Upper lobe of left lung (tissue), 6 donors: ENCODE results near the gene AMZ1. TPM values are rescaled to one million over a fixed set of nuclear protein-coding genes. Genes with fewer than 3 reads are reported as not detected.

Experiments
- ATAC-seq, 2 donors: fragments of 200-7000 bp; cut with Tn5 transposase; one replicate each; pipeline ENCODE4 v1.9.1; 2022; ENCODE audit warnings: mild to moderate bottlenecking in 2 of 2, moderate library complexity in 2 of 2; ENCODE audit not compliant: low FRiP score in 2 of 2
- DNase-seq, 2 donors: peaks; one replicate each; pipeline ENCODE4 v3.0.0-alpha.2; 2019 to 2020
- H3K27ac ChIP-seq, 4 donors: fragments of 200-600 bp; sonication (generic); one replicate each; pipeline ENCODE4 v1.5.1; 2016 to 2019
- H3K27me3 ChIP-seq, 4 donors: fragments of 200-600 bp; sonication (generic); one replicate each; pipeline ENCODE4 v1.5.1; 2017 to 2019
- H3K36me3 ChIP-seq, 4 donors: fragments of 200-600 bp; sonication (generic); one replicate each; pipeline ENCODE4 v1.5.1; 2016 to 2019
- H3K4me1 ChIP-seq, 4 donors: fragments of 200-600 bp; sonication (generic); one replicate each; pipeline ENCODE4 v1.5.1; 2018 to 2019
- H3K4me3 ChIP-seq, 4 donors: fragments of 200-600 bp; sonication (generic); one replicate each; pipeline ENCODE4 v1.5.1; 2017 to 2019; ENCODE audit warnings: mild to moderate bottlenecking in 2 of 4, moderate library complexity in 1 of 4
- H3K9me3 ChIP-seq, 4 donors: fragments of 200-600 bp; sonication (generic); one replicate each; pipeline ENCODE4 v1.5.1; 2018 to 2019
- CTCF ChIP-seq, 6 experiments: fragments of 450-650 bp in 4 of 6; fragments of 200-600 bp in 2 of 6; sonication (generic) in 2 of 6; IDR thresholded peaks; one replicate each; pipeline ENCODE4 v1.5.1; 2016 to 2019; ENCODE audit warnings: antibody characterized with exemption in 6 of 6
- EP300 ChIP-seq, 4 donors: sonication (generic); formaldehyde crosslinking; IDR thresholded peaks; one replicate each; pipeline ENCODE4 v1.5.1; 2017; ENCODE audit warnings: antibody characterized with exemption in 4 of 4, control low read depth in 2 of 4
- POLR2A ChIP-seq, 4 donors: fragments of 450-650 bp; IDR thresholded peaks; one replicate each; pipeline ENCODE4 v1.5.1; 2016 to 2017; ENCODE audit warnings: antibody characterized with exemption in 4 of 4, mild to moderate bottlenecking in 2 of 4
- POLR2AphosphoS5 ChIP-seq, 2 donors: sonication (generic); formaldehyde crosslinking; IDR thresholded peaks; one replicate each; pipeline ENCODE4 v1.5.1; 2017; ENCODE audit warnings: antibody characterized with exemption in 2 of 2
- WGBS, 2 donors: methylation state at CpG; one replicate each; pipeline ENCODE4 v1.1.5; 2017 to 2018; 5-methylcytosine and 5-hydroxymethylcytosine counted together
- total RNA-seq, 6 donors: library from RNA; depleted of rRNA in 4 of 6; stranded (reverse); fragments of >200 nt in 4 of 6; gene quantifications; one replicate each; pipeline versions ENCODE4 v1.1.0 to v1.2.1, GENCODE V29; 2016 to 2021
- donor health status: DM: no; HTN: no; CAD: no; lungs with moderate emphysema.
- donor health status: DM: no; HTN: yes; CAD: no; lungs with severe emphysema.

Gene AMZ1
- total RNA-seq, 6 donors from 2014 or later = 0.30 to 16.6 (median 5.3) TPM

- Histone ChIP-seq H3K9me3 (no peaks in the 10 kb centered on the region), H3K36me3 (peaks cover 0 to 22% (median 18%) of the 10 kb centered on the region in 4 donors), H3K27me3 (no peaks in the 10 kb centered on the region), H3K4me3 (no peak overlapping the region), H3K4me1 (peaks cover 46 to 66% (median 51%) of the 10 kb centered on the region in 4 donors), H3K27ac (peak overlapping the region in 2 of 4 donors; percentile 24 to 32)
- TF ChIP-seq EP300 (IDR thresholded peaks at IDR 0.05) (no peak), CTCF (IDR thresholded peaks at IDR 0.05) (no peak), POLR2AphosphoS5 (IDR thresholded peaks at IDR 0.05) (no peak), POLR2A (IDR thresholded peaks at IDR 0.05) (no peak)
- ATAC-seq (no peak), DNase-seq (no peak)
- 74 to 100% methylated on average over 1 to 5 of the region's 6 CpGs for WGBS, 2 donors
These were observed 43.8 kb upstream of the AMZ1 start for GRCh38 chr7:2644220-2644561.

GRCh38 chr7:2644562-2645273 lies 43.3 kb upstream of the AMZ1 start:
- DNase-seq = peak in 1 of 2 donors; percentile 73
- Histone ChIP-seq H3K27ac (peak overlapping the region in 3 of 4 donors; percentile 24 to 49 (median 32)), H3K4me1 (peaks cover 46 to 61% (median 49%) of the 10 kb centered on the region in 4 donors), H3K4me3 (peak overlapping the region in 1 of 4 donors; percentile 11), H3K9me3 (no peaks in the 10 kb centered on the region), H3K27me3 (no peaks in the 10 kb centered on the region), H3K36me3 (peaks cover 0 to 27% (median 22%) of the 10 kb centered on the region in 4 donors)
- no peak for ATAC-seq
- TF ChIP-seq EP300 (IDR thresholded peaks at IDR 0.05) (no peak), POLR2AphosphoS5 (IDR thresholded peaks at IDR 0.05) (no peak), CTCF (IDR thresholded peaks at IDR 0.05) (no peak), POLR2A (IDR thresholded peaks at IDR 0.05) (no peak)
- WGBS, 2 donors = 71% methylated on average over 18 of the region's 18 CpGs; no CpG with 5 or more reads in 1 of the 2 donors

GRCh38 chr7:2645274-2645868 lies 42.6 kb upstream of the AMZ1 start:
- TF ChIP-seq POLR2AphosphoS5 (IDR thresholded peaks at IDR 0.05) = no peak
- no peak for TF ChIP-seq EP300 (IDR thresholded peaks at IDR 0.05)
- peaks cover 40 to 54% (median 43%) of the 10 kb centered on the region in 4 donors for H3K4me1 ChIP-seq
- peak overlapping the region in 2 of 4 donors; percentile 32 to 49 for H3K27ac ChIP-seq
- ATAC-seq (no peak), DNase-seq (peak in 1 of 2 donors; percentile 59)
- H3K9me3 ChIP-seq = no peaks in the 10 kb centered on the region
- peak overlapping the region in 1 of 4 donors; percentile 11 for H3K4me3 ChIP-seq
- no peaks in the 10 kb centered on the region for H3K27me3 ChIP-seq
- H3K36me3 ChIP-seq = peaks cover 0 to 31% (median 27%) of the 10 kb centered on the region in 4 donors
- 49 to 57% methylated on average over 3 to 12 of the region's 14 CpGs for WGBS, 2 donors

- Histone ChIP-seq H3K9me3 (no peaks in the 10 kb centered on the region), H3K4me1 (peaks cover 31 to 45% (median 33%) of the 10 kb centered on the region in 4 donors), H3K4me3 (no peak overlapping the region), H3K27ac (no peak overlapping the region), H3K27me3 (no peaks in the 10 kb centered on the region), H3K36me3 (peaks cover 0 to 40% (median 29%) of the 10 kb centered on the region in 4 donors)
- TF ChIP-seq POLR2A (IDR thresholded peaks at IDR 0.05) (no peak), CTCF (IDR thresholded peaks at IDR 0.05) (no peak), EP300 (IDR thresholded peaks at IDR 0.05) (no peak), POLR2AphosphoS5 (IDR thresholded peaks at IDR 0.05) (no peak)
- DNase-seq (peak in 1 of 2 donors; percentile 56), ATAC-seq (no peak)
- WGBS, 2 donors = 89 to 97% methylated on average over 8 to 9 of the region's 10 CpGs
These were observed 41.7 kb upstream of the AMZ1 start for GRCh38 chr7:2646336-2646679.

- no peak overlapping the region for H3K4me3 ChIP-seq
- DNase-seq (peak in 1 of 2 donors; percentile 83), ATAC-seq (no peak)
- no peak overlapping the region for H3K27ac ChIP-seq
- 89 to 91% methylated on average over 27 to 71 of the region's 73 CpGs for WGBS, 2 donors
- H3K4me1 ChIP-seq = peaks cover 25 to 39% (median 27%) of the 10 kb centered on the region in 4 donors
- H3K36me3 ChIP-seq = peaks cover 0 to 46% (median 33%) of the 10 kb centered on the region in 4 donors
- TF ChIP-seq POLR2AphosphoS5 (IDR thresholded peaks at IDR 0.05) = no peak
- TF ChIP-seq EP300 (IDR thresholded peaks at IDR 0.05) = no peak
- no peak for TF ChIP-seq CTCF (IDR thresholded peaks at IDR 0.05)
- no peak for TF ChIP-seq POLR2A (IDR thresholded peaks at IDR 0.05)
- no peaks in the 10 kb centered on the region for H3K27me3 ChIP-seq
- H3K9me3 ChIP-seq = no peaks in the 10 kb centered on the region
These were observed 41.1 kb upstream of the AMZ1 start for GRCh38 chr7:2646680-2647571.
